GM12891 (cell line): ENCODE results near the gene ASB3.

Experiments used
- PAX5 ChIP-seq: IDR thresholded peaks from 2 replicates; pipeline ENCODE4 v1.6.1; 2011; ENCODE audit warnings: low read length, moderate library complexity, mild to moderate bottlenecking; ENCODE audit not compliant: insufficient read depth, severe bottlenecking
- POLR2A ChIP-seq: IDR thresholded peaks from 2 replicates; pipeline ENCODE4 v1.6.1; 2011; ENCODE audit warnings: low read depth, low read length, control low read depth
- POLR2AphosphoS5 ChIP-seq: IDR thresholded peaks from 2 replicates; pipeline ENCODE4 v1.6.1; 2011; ENCODE audit warnings: low read depth, low read length, control low read depth
- POU2F2 ChIP-seq: IDR thresholded peaks from 2 replicates; pipeline ENCODE4 v1.6.1; 2011; ENCODE audit warnings: low read depth, mild to moderate bottlenecking, control low read depth, low read length, moderate library complexity
- SPI1 ChIP-seq: IDR thresholded peaks from 2 replicates; pipeline ENCODE4 v1.6.1; 2011; ENCODE audit warnings: low read depth, low read length, control low read depth
- TAF1 ChIP-seq: IDR thresholded peaks from 2 replicates; pipeline ENCODE4 v1.6.1; 2011; ENCODE audit warnings: low read depth, low read length, control low read depth

DNA sequence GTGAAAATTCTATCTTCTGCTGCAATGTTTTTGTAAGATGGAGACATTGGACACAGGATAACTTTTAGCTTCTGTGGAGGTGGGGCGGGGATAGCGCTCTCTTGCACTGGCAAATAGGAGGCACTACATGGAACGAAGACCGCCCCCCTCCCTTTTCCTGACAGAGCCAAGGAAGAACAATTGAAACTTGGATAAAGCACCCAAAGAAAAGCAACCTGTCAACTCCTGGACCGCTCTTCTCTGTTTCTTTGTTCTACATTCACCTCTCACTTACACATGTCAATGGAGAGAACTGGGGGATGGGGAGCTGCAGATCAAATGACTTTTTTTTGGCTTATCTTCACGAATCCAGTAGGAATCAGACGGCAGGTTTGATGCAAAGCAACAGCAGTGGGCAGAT is 145.5 kb downstream of the ASB3 start:
- TF ChIP-seq POLR2AphosphoS5 (no peak), POLR2A (no peak), SPI1 (no peak), POU2F2 (no peak), TAF1 (no peak), PAX5 (no peak)
